SK-N-MC (cell line): Measurements from ENCODE around the gene GPC1.

Source experiments
- DNase-seq: peaks from one replicate; pipeline ENCODE4 v3.0.0-alpha.2; 2011; ENCODE audit warnings: low read depth, low spot score
- H3K27ac ChIP-seq: fragments of 200-600 bp; sonication (generic); 2 replicates; pipeline ENCODE4 v1.5.1; 2016; ENCODE audit warnings: mixed run types
- H3K36me3 ChIP-seq: fragments of 200-600 bp; sonication (generic); 2 replicates; pipeline ENCODE4 v1.6.1; 2017; ENCODE audit warnings: antibody characterized with exemption, low read length, mixed read lengths; ENCODE audit not compliant: insufficient read depth
- H3K4me3 ChIP-seq: fragments of 200-600 bp; sonication (generic); 2 replicates; pipeline ENCODE4 v1.5.1; 2016
- H3K9ac ChIP-seq: fragments of 200-600 bp; sonication (generic); 2 replicates; pipeline ENCODE4 v1.8.0; 2017; ENCODE audit warnings: mixed run types, mixed read lengths; ENCODE audit not compliant: insufficient read length
- H3K9me3 ChIP-seq: fragments of 200-600 bp; sonication (generic); 2 replicates; pipeline ENCODE4 v1.6.1; 2017; ENCODE audit warnings: low read depth, mild to moderate bottlenecking, antibody characterized with exemption, low read length, moderate library complexity, mixed read lengths
- EZH2 ChIP-seq: fragments of 200-600 bp; sonication (generic); IDR thresholded peaks from one replicate; pipeline ENCODE4 v1.6.1; 2017; ENCODE audit warnings: antibody characterized with exemption
- FOXP2 ChIP-seq: optimal IDR thresholded peaks from 2 replicates; pipeline ENCODE3; 2011; ENCODE audit warnings: mild to moderate bottlenecking, moderate library complexity; ENCODE audit not compliant: insufficient read depth; ENCODE audit errors: extremely low read length, control extremely low read depth
- POLR2AphosphoS5 ChIP-seq: IDR thresholded peaks from 2 replicates; pipeline ENCODE4 v1.6.1; 2012; ENCODE audit warnings: mild to moderate bottlenecking, low read depth, low read length, borderline replicate concordance

Gene GPC1

DNA sequence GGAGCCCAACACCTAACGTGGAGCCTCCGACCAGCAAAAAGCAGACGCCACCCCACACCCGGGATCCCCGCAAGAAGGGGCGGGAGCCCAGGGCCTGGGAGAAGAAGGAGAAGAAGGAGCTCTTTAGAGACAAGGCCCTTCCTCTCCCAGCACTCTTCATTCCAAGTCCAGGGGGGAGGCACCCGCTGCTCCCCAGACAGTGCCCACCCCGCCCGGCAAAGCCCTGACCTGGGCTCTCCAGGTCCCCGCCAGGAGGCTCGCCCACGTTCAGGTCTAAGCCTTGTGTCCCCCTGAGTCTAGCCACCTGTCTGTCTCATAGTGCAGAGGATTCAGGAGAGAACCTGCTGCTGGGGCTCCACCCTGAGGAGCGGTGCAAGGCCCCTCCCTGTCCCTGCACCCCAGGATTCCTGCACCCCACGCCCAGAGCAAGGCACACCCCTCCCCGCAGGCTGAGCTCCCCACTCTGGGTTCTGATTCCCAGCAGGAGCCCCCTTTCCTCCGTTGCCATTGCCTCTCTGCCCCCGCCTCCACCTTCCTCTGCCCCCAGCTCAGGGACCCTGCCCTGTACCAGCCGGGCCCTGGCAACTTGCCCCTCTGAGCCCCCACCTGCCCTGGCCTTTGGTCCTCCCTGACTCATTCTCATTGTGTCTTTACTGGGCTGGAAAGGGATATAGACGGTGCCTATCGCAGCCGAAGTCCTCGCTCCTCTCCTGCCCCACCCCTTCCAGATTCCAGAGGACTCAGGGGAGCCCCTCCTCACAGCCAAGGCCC, 33.5 kb upstream of the GPC1 start:
- DNase-seq: no peak
- Histone ChIP-seq H3K36me3 (no peaks in the 10 kb centered on the region), H3K4me3 (no peak overlapping the region), H3K9me3 (no peaks in the 10 kb centered on the region), H3K9ac (no peak overlapping the region), H3K27ac (no peak overlapping the region)
- TF ChIP-seq FOXP2 (no peak), POLR2AphosphoS5 (no peak), EZH2 (no peak)

- no peak for TF ChIP-seq FOXP2
- TF ChIP-seq POLR2AphosphoS5: no peak
- no peak overlapping the region for H3K9ac ChIP-seq
- H3K27ac ChIP-seq: no peak overlapping the region
- DNase-seq: no peak
- no peaks in the 10 kb centered on the region for H3K36me3 ChIP-seq
- H3K4me3 ChIP-seq: no peak overlapping the region
- H3K9me3 ChIP-seq: no peaks in the 10 kb centered on the region
Observed at GRCh38 chr2:240402566-240403272, 32.7 kb upstream of the GPC1 start.

DNA sequence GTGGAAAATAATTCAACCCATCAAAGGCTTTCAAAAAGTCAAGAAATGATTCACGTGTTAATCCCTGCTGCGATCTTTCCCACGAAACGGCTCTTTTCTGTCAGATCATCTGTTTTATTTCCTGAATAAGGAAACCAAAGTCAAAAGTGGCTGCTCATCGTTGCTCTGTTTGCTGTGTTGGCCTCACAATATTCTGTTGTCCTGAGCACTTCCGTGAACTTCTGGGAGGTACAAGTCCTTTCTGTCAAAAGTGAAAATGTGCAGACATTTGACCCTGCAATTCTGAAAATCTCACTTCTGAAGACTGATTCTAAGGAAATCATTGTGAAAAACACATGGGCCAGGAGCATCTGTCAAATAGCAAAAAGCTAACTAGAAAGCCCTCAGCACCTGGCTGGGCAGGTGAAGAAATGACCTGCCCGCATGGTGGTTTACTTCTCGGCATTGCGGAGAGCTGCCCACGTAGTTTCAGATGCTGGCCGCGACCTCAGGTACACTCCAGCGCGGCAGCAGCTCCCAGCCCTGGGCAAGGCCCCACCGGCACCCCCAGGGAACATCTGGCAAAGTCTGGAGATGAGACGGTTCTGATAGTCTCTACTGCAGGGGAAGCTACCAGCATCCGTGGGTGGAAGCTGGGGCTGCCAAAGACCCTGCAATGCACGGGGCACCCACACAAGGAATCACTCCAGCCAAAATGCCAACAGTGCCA, 31.9 kb upstream of the GPC1 start:
- no peak overlapping the region for H3K27ac ChIP-seq
- no peak for TF ChIP-seq FOXP2
- TF ChIP-seq EZH2: no peak
- TF ChIP-seq POLR2AphosphoS5: no peak
- H3K4me3 ChIP-seq: no peak overlapping the region
- no peak overlapping the region for H3K9ac ChIP-seq
- DNase-seq: no peak
- H3K9me3 ChIP-seq: no peaks in the 10 kb centered on the region
- H3K36me3 ChIP-seq: no peaks in the 10 kb centered on the region

- H3K4me3 ChIP-seq: no peak overlapping the region
- no peaks in the 10 kb centered on the region for H3K36me3 ChIP-seq
- H3K9ac ChIP-seq: no peak overlapping the region
- no peak for DNase-seq
- no peaks in the 10 kb centered on the region for H3K9me3 ChIP-seq
- no peak overlapping the region for H3K27ac ChIP-seq
- no peak for TF ChIP-seq POLR2AphosphoS5
- TF ChIP-seq FOXP2: no peak
- TF ChIP-seq EZH2: no peak
Observed at GRCh38 chr2:240404174-240404852, 31.1 kb upstream of the GPC1 start.

- no peak for DNase-seq
- Histone ChIP-seq H3K9ac (no peak overlapping the region), H3K4me3 (no peak overlapping the region), H3K27ac (no peak overlapping the region), H3K9me3 (no peaks in the 10 kb centered on the region), H3K36me3 (no peaks in the 10 kb centered on the region)
- TF ChIP-seq FOXP2 (no peak), EZH2 (no peak), POLR2AphosphoS5 (no peak)
Observed at GRCh38 chr2:240405133-240405532, 30.3 kb upstream of the GPC1 start.

DNA sequence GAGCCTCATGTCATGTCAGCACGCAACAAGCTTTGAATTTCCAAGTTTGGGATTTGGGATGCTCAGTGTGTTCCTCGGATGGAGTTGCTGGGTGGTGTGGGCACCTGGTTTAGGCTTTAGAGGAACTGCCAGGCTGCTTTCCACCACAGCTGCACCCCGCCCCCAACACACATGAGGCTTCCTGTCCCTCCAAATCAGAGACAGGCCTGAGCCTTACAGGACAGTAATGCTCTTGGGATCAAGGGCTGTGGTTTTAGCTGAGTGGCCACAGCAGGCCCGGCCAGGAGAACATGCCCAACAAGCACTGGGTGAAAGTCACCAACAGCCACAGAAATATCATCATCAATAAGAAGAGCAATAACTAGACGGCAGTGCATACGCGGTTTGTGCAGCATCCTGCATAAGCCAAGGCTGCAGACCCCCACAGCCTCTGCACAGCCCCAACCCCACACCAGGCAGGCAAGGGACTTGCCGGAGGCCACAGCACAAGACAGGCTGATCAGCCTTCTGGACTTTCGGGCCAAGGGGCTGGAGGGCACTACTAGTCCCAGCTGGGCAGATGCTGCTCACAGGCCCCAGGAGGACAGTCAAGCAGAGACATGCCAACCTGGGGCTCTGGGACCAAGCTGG, 29.7 kb upstream of the GPC1 start:
- DNase-seq: no peak
- H3K27ac ChIP-seq: no peak overlapping the region

GRCh38 chr2:240407090-240407489, 28.4 kb upstream of the GPC1 start:
- Histone ChIP-seq H3K4me3 (no peak overlapping the region), H3K9me3 (no peaks in the 10 kb centered on the region), H3K9ac (no peak overlapping the region), H3K36me3 (no peaks in the 10 kb centered on the region), H3K27ac (no peak overlapping the region)
- TF ChIP-seq EZH2 (no peak), FOXP2 (no peak), POLR2AphosphoS5 (no peak)
- no peak for DNase-seq

More for the DNA sequence above, 29.7 kb upstream of the GPC1 start:
- Histone ChIP-seq H3K9me3 (no peaks in the 10 kb centered on the region), H3K36me3 (no peaks in the 10 kb centered on the region), H3K4me3 (no peak overlapping the region), H3K9ac (no peak overlapping the region)
- no peak for TF ChIP-seq EZH2
- no peak for TF ChIP-seq POLR2AphosphoS5
- no peak for TF ChIP-seq FOXP2

DNA sequence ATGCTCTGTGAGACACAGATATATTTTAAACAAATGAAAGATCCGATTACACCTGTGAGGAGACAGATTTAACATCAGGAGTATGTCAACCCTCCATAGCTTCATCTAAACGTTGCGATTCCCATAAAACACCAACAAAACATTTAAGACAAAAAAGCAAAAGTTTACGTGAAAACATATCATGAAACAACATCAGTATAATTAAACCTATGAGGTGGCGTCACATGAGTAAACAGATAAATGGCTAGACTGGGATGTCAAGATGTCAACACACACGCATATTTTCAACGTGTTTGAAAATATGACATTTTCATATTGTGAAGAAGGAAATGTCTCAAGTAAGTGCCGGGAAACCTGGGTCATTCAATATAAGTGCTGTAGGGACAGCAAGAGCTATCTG, 25.5 kb upstream of the GPC1 start:
- no peak for DNase-seq
- Histone ChIP-seq H3K9ac (no peak overlapping the region), H3K27ac (no peak overlapping the region), H3K36me3 (no peaks in the 10 kb centered on the region), H3K4me3 (no peak overlapping the region), H3K9me3 (no peaks in the 10 kb centered on the region)
- TF ChIP-seq POLR2AphosphoS5: no peak
- TF ChIP-seq FOXP2: no peak
- TF ChIP-seq EZH2: no peak

- Histone ChIP-seq H3K4me3 (no peak overlapping the region), H3K9ac (no peak overlapping the region), H3K27ac (no peak overlapping the region), H3K9me3 (no peaks in the 10 kb centered on the region), H3K36me3 (no peaks in the 10 kb centered on the region)
- no peak for TF ChIP-seq EZH2
- TF ChIP-seq FOXP2: no peak
- no peak for TF ChIP-seq POLR2AphosphoS5
- DNase-seq: no peak
Observed at GRCh38 chr2:240410808-240411207, 24.7 kb upstream of the GPC1 start.
